Right lobe of liver (tissue), 6 donors: ENCODE results near the gene CACNB1. TPM values are rescaled to one million over a fixed set of nuclear protein-coding genes. Genes with fewer than 3 reads are reported as not detected.

Experiments
- ATAC-seq, 4 donors: fragments of 200-7000 bp; cut with Tn5 transposase; one replicate each; pipeline ENCODE4 v1.9.1; 2020; ENCODE audit warnings: mild to moderate bottlenecking in 4 of 4, moderate library complexity in 4 of 4
- DNase-seq, 3 donors: peaks; one replicate each; pipeline ENCODE4 v3.0.0-alpha.2; 2020
- H3K27ac ChIP-seq, 3 donors: fragments of 200-600 bp; one replicate each; pipeline ENCODE4 v1.8.0; 2022
- H3K27me3 ChIP-seq, 2 donors: fragments of 200-600 bp; one replicate each; pipeline ENCODE4 v1.8.0; 2022
- H3K36me3 ChIP-seq, 4 donors: fragments of 200-600 bp; sonication (generic) in 1 of 4; one replicate each; pipeline versions ENCODE4 v1.5.1 to v1.8.0; 2017 to 2022; ENCODE audit warnings: control low read depth in 1 of 4
- H3K4me1 ChIP-seq, 4 donors: fragments of 200-600 bp; sonication (generic) in 1 of 4; one replicate each; pipeline versions ENCODE4 v1.5.1 to v1.8.0; 2017 to 2022; ENCODE audit warnings: control low read depth in 1 of 4
- H3K4me3 ChIP-seq, 3 donors: fragments of 200-600 bp; one replicate each; pipeline ENCODE4 v1.8.0; 2022
- H3K9me3 ChIP-seq, 4 donors: fragments of 200-600 bp; sonication (generic) in 1 of 4; one replicate each; pipeline versions ENCODE4 v1.5.1 to v1.8.0; 2017 to 2022; ENCODE audit warnings: control low read depth in 1 of 4
- CTCF ChIP-seq, 4 donors: fragments of 200-600 bp in 3 of 4; fragments of 450-650 bp in 1 of 4; IDR thresholded peaks; one replicate each; pipeline versions ENCODE4 v1.5.1 to v1.8.0; 2016 to 2022; ENCODE audit warnings: antibody characterized with exemption in 4 of 4, mild to moderate bottlenecking in 2 of 4
- POLR2A ChIP-seq: fragments of 450-650 bp; IDR thresholded peaks from one replicate; pipeline ENCODE4 v1.6.1; 2017; ENCODE audit warnings: antibody characterized with exemption, mild to moderate bottlenecking
- WGBS: methylation state at CpG from one replicate; pipeline ENCODE4 v1.1.6; 2018; ENCODE audit warnings: low coverage, low lambda C conversion rate; ENCODE audit not compliant: insufficient coverage; ENCODE audit errors: missing lambda C conversion rate; 5-methylcytosine and 5-hydroxymethylcytosine counted together
- intact Hi-C, 2 donors: fragments of 100-400 bp; cut with DNase I; formaldehyde crosslinking; loops; one replicate each; pipeline versions ENCODE4 v1.11.2 to v1.14.1; 2022
- total RNA-seq, 6 experiments: library from RNA; depleted of rRNA in 2 of 6; stranded (reverse); fragments of >200 nt in 2 of 6; fragmentation: NEBNext Ultra II Directional in 3 of 6; extraction: Animal tissue kit (Norgen Biotek cat#: 25700) in 3 of 6; gene quantifications; one replicate each; pipeline versions ENCODE4 v1.1.0 to v1.2.4, GENCODE V29; 2016 to 2023
- donor health status: DM: no; HTN: yes; CAD: no.
- donor health status: DM: no; HTN: no; CAD: no.
- donor health status: DM: no; HTN: no; CAD: no.
- donor health status: DM: no; HTN: yes; CAD: no.
- donor health status: DM: no; HTN: yes; CAD: no.

The CACNB1 gene
- total RNA-seq, 6 experiments from 2014 or later, result 0.18 to 1.3 (median 0.27) TPM; not detected in 1

GRCh38 chr17:39141294-39141693 is 56.2 kb downstream of the CACNB1 start:
- no peak overlapping the region for H3K4me3 ChIP-seq
- no peaks in the 10 kb centered on the region for H3K36me3 ChIP-seq
- no peak for ATAC-seq
- H3K4me1 ChIP-seq, result no peaks in the 10 kb centered on the region
- 88% methylated on average over 5 of the region's 5 CpGs for WGBS
- H3K9me3 ChIP-seq, result no peaks in the 10 kb centered on the region
- H3K27me3 ChIP-seq, result no peaks in the 10 kb centered on the region
- no peak for TF ChIP-seq CTCF (IDR thresholded peaks at IDR 0.05)
- TF ChIP-seq POLR2A, result no peak
- intact Hi-C loops, result no loop called here
- no peak for DNase-seq
- no peak overlapping the region for H3K27ac ChIP-seq

GRCh38 chr17:39139561-39139960 is 57.9 kb downstream of the CACNB1 start:
- no peak overlapping the region for H3K27ac ChIP-seq
- no peaks in the 10 kb centered on the region for H3K36me3 ChIP-seq
- no peaks in the 10 kb centered on the region for H3K9me3 ChIP-seq
- DNase-seq (no peak), ATAC-seq (no peak)
- WGBS, result 92% methylated on average over 2 of the region's 9 CpGs
- intact Hi-C loops, result no loop called here
- no peak overlapping the region for H3K4me3 ChIP-seq
- no peaks in the 10 kb centered on the region for H3K4me1 ChIP-seq
- H3K27me3 ChIP-seq, result no peaks in the 10 kb centered on the region
- no peak for TF ChIP-seq POLR2A

GRCh38 chr17:39139161-39139511 is 58.3 kb downstream of the CACNB1 start:
- Histone ChIP-seq H3K4me1 (no peaks in the 10 kb centered on the region), H3K36me3 (no peaks in the 10 kb centered on the region), H3K27me3 (no peaks in the 10 kb centered on the region), H3K27ac (no peak overlapping the region), H3K9me3 (no peaks in the 10 kb centered on the region), H3K4me3 (no peak overlapping the region)
- intact Hi-C loops, result no loop called here
- TF ChIP-seq POLR2A (no peak), CTCF (IDR thresholded peaks at IDR 0.05) (no peak)
- ATAC-seq (no peak), DNase-seq (no peak)
- WGBS, result 83% methylated on average over 1 of the region's 2 CpGs

GRCh38 chr17:39138431-39139160 is 58.9 kb downstream of the CACNB1 start:
- Histone ChIP-seq H3K9me3 (no peaks in the 10 kb centered on the region), H3K27ac (no peak overlapping the region), H3K36me3 (no peaks in the 10 kb centered on the region), H3K4me1 (no peaks in the 10 kb centered on the region), H3K4me3 (no peak overlapping the region), H3K27me3 (no peaks in the 10 kb centered on the region)
- intact Hi-C loops, result no loop called here
- ATAC-seq (no peak), DNase-seq (no peak)
- TF ChIP-seq CTCF (IDR thresholded peaks at IDR 0.05) (no peak), POLR2A (no peak)
- 79% methylated on average over 8 of the region's 13 CpGs for WGBS

GRCh38 chr17:39134878-39135277 is 62.6 kb downstream of the CACNB1 start:
- intact Hi-C loops, result no loop called here
- WGBS, result 79% methylated on average over 5 of the region's 6 CpGs
- no peak for ATAC-seq

More at GRCh38 chr17:39134878-39135277, 62.6 kb downstream of the CACNB1 start:
- no peaks in the 10 kb centered on the region for H3K36me3 ChIP-seq
- H3K27ac ChIP-seq, result no peak overlapping the region
- H3K4me1 ChIP-seq, result no peaks in the 10 kb centered on the region
- no peak overlapping the region for H3K4me3 ChIP-seq
- DNase-seq, result no peak
- no peak for TF ChIP-seq POLR2A
- no peak for TF ChIP-seq CTCF (IDR thresholded peaks at IDR 0.05)
- no peaks in the 10 kb centered on the region for H3K9me3 ChIP-seq
- H3K27me3 ChIP-seq, result no peaks in the 10 kb centered on the region
